Caco-2 (cell line): ENCODE data around the gene POLR2L. TPM values are rescaled to one million over a fixed set of nuclear protein-coding genes. Genes with fewer than 3 reads are reported as not detected.

Source experiments
- BruUV-seq: library from RNA; stranded (reverse); fragments of 400-500 nt; replicated peaks from 2 replicates; lab custom pipeline; 2021; lab: Mats Ljungman, UMichigan
- CTCF ChIA-PET: fragments of 300-600 bp; sonication (Branson Sonifier 250); formaldehyde crosslinking; loops from one replicate; lab custom pipeline; 2022; ENCODE audit warnings: antibody characterized with exemption; lab: Charles Lee
- POLR2A ChIA-PET: fragments of 300-600 bp; sonication (Branson Sonifier 250); formaldehyde crosslinking; loops from one replicate; lab custom pipeline; 2022; ENCODE audit warnings: antibody characterized with exemption; lab: Charles Lee
- DNase-seq, 2 experiments: peaks; one replicate each; pipeline versions ENCODE4 v3.0.0 to v3.0.0-alpha.2; 2020 to 2022
- H3K27me3 ChIP-seq: replicated peaks from 2 replicates; pipeline ENCODE4 v1.6.0; 2011; ENCODE audit warnings: low read length; ENCODE audit not compliant: control insufficient read depth, insufficient read depth
- H3K36me3 ChIP-seq: 2 replicates; pipeline ENCODE4 v1.5.1; 2011; ENCODE audit warnings: low read length; ENCODE audit not compliant: control insufficient read depth, insufficient read depth
- H3K4me1 ChIP-seq: fragments of 250-450 bp; sonication (Bioruptor Pico); 2 replicates; pipeline ENCODE4 v1.5.1; 2020; ENCODE audit warnings: mild to moderate bottlenecking
- H3K4me3 ChIP-seq: 2 replicates; pipeline ENCODE4 v1.5.1; 2011; ENCODE audit warnings: low read depth, mild to moderate bottlenecking, control low read depth, low read length
- H3K9me3 ChIP-seq: fragments of 250-450 bp; sonication (Bioruptor Pico); 2 replicates; pipeline ENCODE4 v1.5.1; 2020; ENCODE audit warnings: mild to moderate bottlenecking, moderate library complexity
- H3K27ac Mint-ChIP-seq: one replicate; pipeline ENCODE4 v1.8.0; 2022; ENCODE audit warnings: mixed read lengths; ENCODE audit not compliant: unreplicated experiment
- H3K27me3 Mint-ChIP-seq: one replicate; pipeline ENCODE4 v1.8.0; 2022; ENCODE audit warnings: mixed read lengths; ENCODE audit not compliant: insufficient read depth, unreplicated experiment
- H3K36me3 Mint-ChIP-seq: one replicate; pipeline ENCODE4 v1.8.0; 2022; ENCODE audit warnings: mild to moderate bottlenecking, mixed read lengths; ENCODE audit not compliant: insufficient read depth, unreplicated experiment
- H3K4me1 Mint-ChIP-seq: one replicate; pipeline ENCODE4 v1.8.0; 2022; ENCODE audit warnings: low read depth, mixed read lengths; ENCODE audit not compliant: unreplicated experiment
- H3K4me3 Mint-ChIP-seq: one replicate; pipeline ENCODE4 v1.8.0; 2022; ENCODE audit warnings: mild to moderate bottlenecking, moderate library complexity, mixed read lengths; ENCODE audit not compliant: unreplicated experiment
- H3K9me3 Mint-ChIP-seq: one replicate; pipeline ENCODE4 v1.8.0; 2022; ENCODE audit warnings: mixed read lengths; ENCODE audit not compliant: unreplicated experiment
- CTCF ChIP-seq, 2 experiments: fragments of 200-600 bp in 1 of 2; IDR thresholded peaks; 1 replicate in 1 of 2; 2 replicates in 1 of 2; pipeline versions ENCODE4 v1.5.1 to v1.8.0; 2011 to 2022; ENCODE audit warnings: antibody characterized with exemption in 1 of 2, control low read depth in 1 of 2, inconsistent platforms in 1 of 2, low read depth in 1 of 2, low read length in 1 of 2, mild to moderate bottlenecking in 1 of 2, moderate library complexity in 1 of 2; ENCODE audit not compliant: insufficient read depth in 1 of 2, severe bottlenecking in 1 of 2, unreplicated experiment in 1 of 2
- intact Hi-C: fragments of 100-400 bp; cut with micrococcal nuclease; formaldehyde crosslinking; loops from one replicate; pipeline ENCODE4 v1.10.0; 2022; ENCODE audit not compliant: unreplicated experiment
- total RNA-seq: library from RNA; stranded (reverse); gene quantifications from 2 replicates; pipeline ENCODE4 v1.2.3, GENCODE V29; 2022

The POLR2L gene
- total RNA-seq, 1 experiment from 2014 or later, result 139 TPM

GRCh38 chr11:790721-791564 lies 51.4 kb downstream of the POLR2L start:
- POLR2A ChIA-PET, result no interaction called here

GRCh38 chr11:789943-790342 lies 52.4 kb downstream of the POLR2L start, which contains the start of gene CEND1:
TSS of gene CEND1 (minus strand) at chr11:790090. CDS start at chr11:788576, 1,514 bp downstream.
- no peak for DNase-seq
- TF ChIP-seq CTCF (IDR thresholded peaks at IDR 0.05; ENCODE audit: insufficient read depth in 1 of 2, low read depth in 1 of 2, low read length in 1 of 2, severe bottlenecking in 1 of 2, unreplicated experiment in 1 of 2), result no peak
- Mint-ChIP-seq H3K27ac (no peak within 1 kb of the TSS), H3K27me3 (no peaks in the 10 kb centered on the region), H3K36me3 (peaks cover 19% of the 10 kb centered on the region), H3K4me1 (no peaks in the 10 kb centered on the region), H3K9me3 (no peaks in the 10 kb centered on the region), H3K4me3 (no peak within 1 kb of the TSS)
- ChIA-PET POLR2A (interaction anchor here (0.6 kb wide), 1 partner anchor 214 kb away, joined by 6 read pairs; the partner anchor contains the start of gene PHRF1), CTCF (no interaction called here)
- no peaks in the 10 kb centered on the region for H3K9me3 ChIP-seq
- no peaks in the 10 kb centered on the region for H3K4me1 ChIP-seq
- H3K36me3 ChIP-seq, result no peaks in the 10 kb centered on the region
- intact Hi-C loops, result no loop called here
- H3K4me3 ChIP-seq, result no peak within 1 kb of the TSS
- no peaks in the 10 kb centered on the region for H3K27me3 ChIP-seq
- no TSS peak for BruUV-seq

More at GRCh38 chr11:790721-791564, 51.4 kb downstream of the POLR2L start:
- no peaks in the 10 kb centered on the region for H3K9me3 ChIP-seq
- Mint-ChIP-seq H3K27ac (no peak overlapping the region), H3K27me3 (no peaks in the 10 kb centered on the region), H3K4me1 (no peaks in the 10 kb centered on the region), H3K4me3 (no peak overlapping the region), H3K36me3 (peaks cover 17% of the 10 kb centered on the region), H3K9me3 (no peaks in the 10 kb centered on the region)
- CTCF ChIA-PET, result no interaction called here
- H3K36me3 ChIP-seq, result no peaks in the 10 kb centered on the region
- no TSS peak for BruUV-seq
- no peaks in the 10 kb centered on the region for H3K27me3 ChIP-seq
- no peak for DNase-seq
- intact Hi-C loops, result no loop called here
- no peaks in the 10 kb centered on the region for H3K4me1 ChIP-seq
- no peak for TF ChIP-seq CTCF (IDR thresholded peaks at IDR 0.05; ENCODE audit: insufficient read depth in 1 of 2, low read depth in 1 of 2, low read length in 1 of 2, severe bottlenecking in 1 of 2, unreplicated experiment in 1 of 2)
- no peak overlapping the region for H3K4me3 ChIP-seq

Other genes with a start within 250 kb of the POLR2L start
- gene IRF7, start 226.6 kb downstream of the POLR2L start, total RNA-seq, result 27.2 and 31.2 TPM in 2 replicates
- 30.2 and 42.0 TPM in 2 replicates for gene CDHR5, start 217.6 kb downstream of the POLR2L start, total RNA-seq
- gene SCT, start 215.3 kb downstream of the POLR2L start, total RNA-seq, result not detected in 2 replicates
- gene DRD4, start 205.3 kb downstream of the POLR2L start, total RNA-seq, result 1.0 and 1.1 TPM in 2 replicates
- gene DEAF1, start 147.3 kb downstream of the POLR2L start, total RNA-seq, result 50.6 and 56.6 TPM in 2 replicates
- 70.3 and 74.7 TPM in 2 replicates for gene TMEM80, start 146.7 kb downstream of the POLR2L start, total RNA-seq
- gene EPS8L2, start 136.3 kb downstream of the POLR2L start, total RNA-seq, result 203 and 224 TPM in 2 replicates
- 293 and 300 TPM in 2 replicates for gene TALDO1, start 95.1 kb downstream of the POLR2L start, total RNA-seq
- 85.0 and 91.5 TPM in 2 replicates for gene GATD1, start 65.0 kb downstream of the POLR2L start, total RNA-seq
- gene CEND1, start 52.4 kb downstream of the POLR2L start, total RNA-seq, result not detected in 2 replicates
- 31.8 and 37.6 TPM in 2 replicates for gene SLC25A22, start 44.2 kb downstream of the POLR2L start, total RNA-seq
- gene PIDD1, start 37.3 kb downstream of the POLR2L start, total RNA-seq, result 21.3 and 25.3 TPM in 2 replicates
- 2,622 and 2,843 TPM in 2 replicates for gene RPLP2, start 32.6 kb downstream of the POLR2L start, total RNA-seq
- gene PNPLA2, start 23.6 kb downstream of the POLR2L start, total RNA-seq, result 84.7 and 93.6 TPM in 2 replicates
- 15.4 and 16.3 TPM in 2 replicates for gene CRACR2B, start 14.6 kb downstream of the POLR2L start, total RNA-seq
- gene CD151, start 9.6 kb downstream of the POLR2L start, total RNA-seq, result 268 and 302 TPM in 2 replicates
- 84.5 and 95.9 TPM in 2 replicates for gene TSPAN4, start 323 bp upstream of the POLR2L start, total RNA-seq
- 166 and 180 TPM in 2 replicates for gene CHID1, start 68.3 kb upstream of the POLR2L start, total RNA-seq
- 122 and 130 TPM in 2 replicates for gene AP2A2, start 83.3 kb upstream of the POLR2L start, total RNA-seq
- gene MUC6, start 194.2 kb upstream of the POLR2L start, total RNA-seq, result not detected in 2 replicates
- gene MUC2, start 232.3 kb upstream of the POLR2L start, total RNA-seq, result 0.05 and 0.35 TPM in 2 replicates